Hippocampal formation (tissue), 2 donors: Measurements from ENCODE around the gene EDC3.
"Not testable (repeated sequence)": the region's sequence is repeated elsewhere in the genome, so short reads cannot be mapped to it uniquely, and the experiment has no call there.

Experiments
- DNase-seq, 2 donors: peaks; one replicate each; lab custom pipeline; 2025; lab: John Stamatoyannopoulos, UW

The EDC3 gene

GRCh38 chr15:74709892-74710291 lies 14.1 kb upstream of the EDC3 start:
- no peak for DNase-seq

GRCh38 chr15:74709011-74709410 lies 13.2 kb upstream of the EDC3 start:
- no peak for DNase-seq

GRCh38 chr15:74696808-74697207 lies 984 bp upstream of the EDC3 start:
- DNase-seq = no peak

- DNase-seq = no peak
Measured at GRCh38 chr15:74696398-74696729, 540 bp upstream of the EDC3 start.

- DNase-seq = no peak
Measured at GRCh38 chr15:74692327-74692726, 3.5 kb downstream of the EDC3 start.

GRCh38 chr15:74683758-74684157 lies 12.1 kb downstream of the EDC3 start:
- no peak for DNase-seq

GRCh38 chr15:74682954-74683353 lies 12.9 kb downstream of the EDC3 start:
- DNase-seq = no peak

- DNase-seq = no peak
Measured at GRCh38 chr15:74680456-74680855, 15.4 kb downstream of the EDC3 start.

- no peak for DNase-seq
Measured at GRCh38 chr15:74676801-74677200, 19.0 kb downstream of the EDC3 start.

GRCh38 chr15:74674161-74674560 lies 21.7 kb downstream of the EDC3 start:
- no peak for DNase-seq

- no peak for DNase-seq
Measured at GRCh38 chr15:74669627-74670026, 26.2 kb downstream of the EDC3 start.

- no peak for DNase-seq
Measured at GRCh38 chr15:74667975-74668374, 27.8 kb downstream of the EDC3 start.

GRCh38 chr15:74664670-74665069 lies 31.2 kb downstream of the EDC3 start:
- no peak for DNase-seq

- peak in 1 of 2 donors; percentile 35 for DNase-seq
Measured at GRCh38 chr15:74664028-74664616, 31.7 kb downstream of the EDC3 start.

- DNase-seq = no peak
Measured at GRCh38 chr15:74663303-74664027, 32.4 kb downstream of the EDC3 start.

- DNase-seq = no peak
Measured at GRCh38 chr15:74662064-74662860, 33.6 kb downstream of the EDC3 start.

- DNase-seq = not testable (repeated sequence)
Measured at GRCh38 chr15:74661280-74661679, 34.5 kb downstream of the EDC3 start.

- no peak for DNase-seq
Measured at GRCh38 chr15:74657846-74658245, 38.0 kb downstream of the EDC3 start.

- peak in 1 of 2 donors; percentile 31 for DNase-seq
Measured at GRCh38 chr15:74656935-74657535, 38.8 kb downstream of the EDC3 start.

GRCh38 chr15:74655424-74655823 lies 40.4 kb downstream of the EDC3 start:
- DNase-seq = no peak

- DNase-seq = no peak
Measured at GRCh38 chr15:74653426-74654102, 42.3 kb downstream of the EDC3 start.

- peak in 1 of 2 donors; percentile 74 for DNase-seq
Measured at GRCh38 chr15:74651242-74651741, 44.5 kb downstream of the EDC3 start.
